HepG2 (cell line): ENCODE measurements around the gene SESN1.

Experiments used
- ELF4 ChIP-seq: sonication (generic); formaldehyde crosslinking; IDR thresholded peaks from 2 replicates; pipeline ENCODE4 v1.5.0; 2020; ENCODE audit warnings: missing genetic modification reagents, mild to moderate bottlenecking, moderate library complexity, borderline replicate concordance
- HDAC2 ChIP-seq: sonication (generic); formaldehyde crosslinking; IDR thresholded peaks from 2 replicates; pipeline ENCODE4 v1.4.0; 2020; ENCODE audit warnings: missing genetic modification reagents
- HOMEZ ChIP-seq: IDR thresholded peaks from 2 replicates; pipeline ENCODE4 v1.6.1; 2016; ENCODE audit warnings: low read depth
- KAT8 ChIP-seq: IDR thresholded peaks from 2 replicates; pipeline ENCODE4 v1.6.1; 2016; ENCODE audit warnings: missing genetic modification reagents, missing compliant biosample characterization
- NFYB ChIP-seq: sonication (generic); formaldehyde crosslinking; IDR thresholded peaks from 2 replicates; pipeline ENCODE4 v1.4.0; 2020; ENCODE audit warnings: missing genetic modification reagents
- TGIF2 ChIP-seq: IDR thresholded peaks from 2 replicates; pipeline ENCODE4 v1.6.1; 2016; ENCODE audit warnings: control low read depth, missing compliant biosample characterization
- YEATS4 ChIP-seq: sonication (generic); formaldehyde crosslinking; IDR thresholded peaks from 2 replicates; pipeline ENCODE4 v1.4.0; 2020; ENCODE audit warnings: missing genetic modification reagents, borderline replicate concordance
- ZBTB43 ChIP-seq: sonication (generic); formaldehyde crosslinking; conservative IDR thresholded peaks from 2 replicates; pipeline ENCODE4 v1.4.0; 2020; ENCODE audit warnings: missing genetic modification reagents
- ZFP36 ChIP-seq: fragments of 150-350 bp; IDR thresholded peaks from 2 replicates; pipeline ENCODE4 v1.6.1; 2018; ENCODE audit warnings: borderline replicate concordance, low read length, low read depth; ENCODE audit not compliant: partially characterized antibody
- ZMAT3 ChIP-seq: sonication (generic); formaldehyde crosslinking; conservative IDR thresholded peaks from 2 replicates; pipeline ENCODE4 v1.7.0; 2021; ENCODE audit warnings: missing genetic modification reagents
- ZNF605 ChIP-seq: sonication (generic); formaldehyde crosslinking; IDR thresholded peaks from 2 replicates; pipeline ENCODE4 v1.8.0; 2022; ENCODE audit warnings: mild to moderate bottlenecking, missing genetic modification reagents
- ZNF672 ChIP-seq: sonication (generic); formaldehyde crosslinking; IDR thresholded peaks from 2 replicates; pipeline ENCODE4 v1.8.1; 2022; ENCODE audit warnings: missing genetic modification reagents
- ZSCAN20 ChIP-seq: sonication (generic); formaldehyde crosslinking; IDR thresholded peaks from 2 replicates; pipeline ENCODE4 v1.4.0; 2020; ENCODE audit warnings: missing genetic modification reagents, mild to moderate bottlenecking, borderline replicate concordance
- ZSCAN22 ChIP-seq: sonication (generic); formaldehyde crosslinking; IDR thresholded peaks from 2 replicates; pipeline ENCODE4 v1.4.0; 2020; ENCODE audit warnings: mild to moderate bottlenecking, missing genetic modification reagents

- TF ChIP-seq HDAC2 (CRISPR knock-in tag) (no peak), ZMAT3 (no peak), ZNF672 (CRISPR knock-in tag) (no peak), ZFP36 (no peak), NFYB (CRISPR knock-in tag) (no peak), TGIF2 (CRISPR knock-in tag) (no peak), HOMEZ (CRISPR knock-in tag) (no peak), ZSCAN22 (CRISPR knock-in tag) (no peak), ZNF605 (no peak), ZSCAN20 (CRISPR knock-in tag) (no peak), KAT8 (no peak), ELF4 (CRISPR knock-in tag) (no peak), ZBTB43 (CRISPR knock-in tag) (no peak), YEATS4 (CRISPR knock-in tag) (no peak)
Measured at GRCh38 chr6:109062767-109063352, 31.8 kb downstream of the SESN1 start.
